Ishikawa (cell line): Measurements from ENCODE around the gene DCAF11.

Experiments used
- CEBPB ChIP-seq: IDR thresholded peaks from 2 replicates; pipeline ENCODE4 v1.6.1; 2012
- EGR1 ChIP-seq: IDR thresholded peaks from 2 replicates; pipeline ENCODE4 v1.6.1; 2012
- EP300 ChIP-seq: IDR thresholded peaks from 2 replicates; pipeline ENCODE4 v1.6.1; 2012; ENCODE audit warnings: borderline replicate concordance
- FOXM1 ChIP-seq: IDR thresholded peaks from 2 replicates; pipeline ENCODE4 v1.6.1; 2012; ENCODE audit warnings: low read depth, borderline replicate concordance
- NFIC ChIP-seq: IDR thresholded peaks from 2 replicates; pipeline ENCODE4 v1.6.1; 2012
- RAD21 ChIP-seq: IDR thresholded peaks from 2 replicates; pipeline ENCODE4 v1.6.1; 2012; ENCODE audit warnings: low read depth
- TAF1 ChIP-seq: IDR thresholded peaks from 2 replicates; pipeline ENCODE4 v1.6.1; 2012; ENCODE audit warnings: low read depth, mild to moderate bottlenecking
- TCF12 ChIP-seq: IDR thresholded peaks from 2 replicates; pipeline ENCODE4 v1.6.1; 2012; ENCODE audit warnings: low read depth
- TEAD4 ChIP-seq: IDR thresholded peaks from 2 replicates; pipeline ENCODE4 v1.6.1; 2012
- YY1 ChIP-seq: IDR thresholded peaks from 2 replicates; pipeline ENCODE4 v1.6.1; 2012; ENCODE audit warnings: low read depth
- TF ChIP-seq, protein P1 (sequence below): IDR thresholded peaks from 2 replicates; pipeline ENCODE4 v1.6.1; 2012; ENCODE audit warnings: low read depth, mild to moderate bottlenecking
- TF ChIP-seq, protein P2 (sequence below): IDR thresholded peaks from 2 replicates; pipeline ENCODE4 v1.6.1; 2012

DNA sequence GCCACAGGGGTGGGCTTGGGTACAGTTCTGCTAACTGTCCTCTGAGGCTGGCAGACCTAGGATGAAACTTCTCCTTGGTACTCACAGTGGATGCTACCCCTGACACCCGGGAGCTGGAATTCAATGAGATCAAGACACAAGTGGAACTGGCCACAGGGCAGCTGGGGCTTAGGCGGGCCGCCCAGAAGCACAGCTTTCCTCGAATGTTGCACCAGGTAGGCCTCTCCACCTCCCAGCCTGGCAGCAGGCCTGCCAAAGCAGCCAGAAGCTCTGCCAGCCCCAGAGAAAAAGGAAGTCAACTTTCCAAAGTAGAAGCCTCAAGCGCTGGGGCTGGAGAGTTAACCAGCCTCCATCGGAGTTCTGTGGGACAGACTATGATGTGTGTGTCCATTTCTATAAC lies 2.6 kb downstream of the DCAF11 start:
- TF ChIP-seq, protein P1, sequence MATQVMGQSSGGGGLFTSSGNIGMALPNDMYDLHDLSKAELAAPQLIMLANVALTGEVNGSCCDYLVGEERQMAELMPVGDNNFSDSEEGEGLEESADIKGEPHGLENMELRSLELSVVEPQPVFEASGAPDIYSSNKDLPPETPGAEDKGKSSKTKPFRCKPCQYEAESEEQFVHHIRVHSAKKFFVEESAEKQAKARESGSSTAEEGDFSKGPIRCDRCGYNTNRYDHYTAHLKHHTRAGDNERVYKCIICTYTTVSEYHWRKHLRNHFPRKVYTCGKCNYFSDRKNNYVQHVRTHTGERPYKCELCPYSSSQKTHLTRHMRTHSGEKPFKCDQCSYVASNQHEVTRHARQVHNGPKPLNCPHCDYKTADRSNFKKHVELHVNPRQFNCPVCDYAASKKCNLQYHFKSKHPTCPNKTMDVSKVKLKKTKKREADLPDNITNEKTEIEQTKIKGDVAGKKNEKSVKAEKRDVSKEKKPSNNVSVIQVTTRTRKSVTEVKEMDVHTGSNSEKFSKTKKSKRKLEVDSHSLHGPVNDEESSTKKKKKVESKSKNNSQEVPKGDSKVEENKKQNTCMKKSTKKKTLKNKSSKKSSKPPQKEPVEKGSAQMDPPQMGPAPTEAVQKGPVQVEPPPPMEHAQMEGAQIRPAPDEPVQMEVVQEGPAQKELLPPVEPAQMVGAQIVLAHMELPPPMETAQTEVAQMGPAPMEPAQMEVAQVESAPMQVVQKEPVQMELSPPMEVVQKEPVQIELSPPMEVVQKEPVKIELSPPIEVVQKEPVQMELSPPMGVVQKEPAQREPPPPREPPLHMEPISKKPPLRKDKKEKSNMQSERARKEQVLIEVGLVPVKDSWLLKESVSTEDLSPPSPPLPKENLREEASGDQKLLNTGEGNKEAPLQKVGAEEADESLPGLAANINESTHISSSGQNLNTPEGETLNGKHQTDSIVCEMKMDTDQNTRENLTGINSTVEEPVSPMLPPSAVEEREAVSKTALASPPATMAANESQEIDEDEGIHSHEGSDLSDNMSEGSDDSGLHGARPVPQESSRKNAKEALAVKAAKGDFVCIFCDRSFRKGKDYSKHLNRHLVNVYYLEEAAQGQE: no peak
- TF ChIP-seq TAF1: no peak
- TF ChIP-seq FOXM1: no peak
- TF ChIP-seq EP300: no peak
- no peak for TF ChIP-seq RAD21
- no peak for TF ChIP-seq CEBPB
- TF ChIP-seq EGR1: no peak
- TF ChIP-seq, protein P2, sequence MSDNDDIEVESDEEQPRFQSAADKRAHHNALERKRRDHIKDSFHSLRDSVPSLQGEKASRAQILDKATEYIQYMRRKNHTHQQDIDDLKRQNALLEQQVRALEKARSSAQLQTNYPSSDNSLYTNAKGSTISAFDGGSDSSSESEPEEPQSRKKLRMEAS: no peak
- TF ChIP-seq TEAD4: no peak
- no peak for TF ChIP-seq NFIC
- TF ChIP-seq YY1: no peak
- no peak for TF ChIP-seq TCF12
